Progenitor cell of endocrine pancreas (in vitro differentiated cells): Measurements from ENCODE around the gene ARL11. TPM values are rescaled to one million over a fixed set of nuclear protein-coding genes. Genes with fewer than 3 reads are reported as not detected.

Source experiments
- DNase-seq: peaks from one replicate; pipeline ENCODE4 v3.0.0; 2021; ENCODE audit warnings: low spot score; ENCODE audit not compliant: unreplicated experiment
- H3K27ac Mint-ChIP-seq: 2 replicates; pipeline ENCODE4 v1.8.0; 2021; ENCODE audit warnings: mild to moderate bottlenecking, moderate library complexity, mixed read lengths
- H3K27me3 Mint-ChIP-seq: 2 replicates; pipeline ENCODE4 v1.8.0; 2021; ENCODE audit warnings: mixed read lengths
- H3K36me3 Mint-ChIP-seq: 2 replicates; pipeline ENCODE4 v1.8.0; 2022; ENCODE audit warnings: mixed read lengths; ENCODE audit not compliant: insufficient read depth
- H3K4me1 Mint-ChIP-seq: 2 replicates; pipeline ENCODE4 v1.8.0; 2021; ENCODE audit warnings: low read depth, mixed read lengths
- H3K4me3 Mint-ChIP-seq: 2 replicates; pipeline ENCODE4 v1.8.0; 2021; ENCODE audit warnings: low read depth, mild to moderate bottlenecking, moderate library complexity, mixed read lengths
- H3K9me3 Mint-ChIP-seq: 2 replicates; pipeline ENCODE4 v1.8.0; 2021; ENCODE audit warnings: low read depth, mixed read lengths
- total RNA-seq: library from RNA; stranded (reverse); gene quantifications from 2 replicates; pipeline ENCODE4 v1.2.1, GENCODE V29; 2021
- TF ChIP-seq, protein P1 (sequence below): fragments of 200-600 bp; sonication (generic); IDR thresholded peaks from one replicate; pipeline ENCODE4 v1.5.0; 2021; ENCODE audit warnings: antibody characterized with exemption, mild to moderate bottlenecking; ENCODE audit not compliant: unreplicated experiment

Gene ARL11
- total RNA-seq, 1 donor from 2014 or later, result 0.10 TPM

GRCh38 chr13:49625392-49626079, 2.8 kb upstream of the ARL11 start:
- TF ChIP-seq, protein P1, sequence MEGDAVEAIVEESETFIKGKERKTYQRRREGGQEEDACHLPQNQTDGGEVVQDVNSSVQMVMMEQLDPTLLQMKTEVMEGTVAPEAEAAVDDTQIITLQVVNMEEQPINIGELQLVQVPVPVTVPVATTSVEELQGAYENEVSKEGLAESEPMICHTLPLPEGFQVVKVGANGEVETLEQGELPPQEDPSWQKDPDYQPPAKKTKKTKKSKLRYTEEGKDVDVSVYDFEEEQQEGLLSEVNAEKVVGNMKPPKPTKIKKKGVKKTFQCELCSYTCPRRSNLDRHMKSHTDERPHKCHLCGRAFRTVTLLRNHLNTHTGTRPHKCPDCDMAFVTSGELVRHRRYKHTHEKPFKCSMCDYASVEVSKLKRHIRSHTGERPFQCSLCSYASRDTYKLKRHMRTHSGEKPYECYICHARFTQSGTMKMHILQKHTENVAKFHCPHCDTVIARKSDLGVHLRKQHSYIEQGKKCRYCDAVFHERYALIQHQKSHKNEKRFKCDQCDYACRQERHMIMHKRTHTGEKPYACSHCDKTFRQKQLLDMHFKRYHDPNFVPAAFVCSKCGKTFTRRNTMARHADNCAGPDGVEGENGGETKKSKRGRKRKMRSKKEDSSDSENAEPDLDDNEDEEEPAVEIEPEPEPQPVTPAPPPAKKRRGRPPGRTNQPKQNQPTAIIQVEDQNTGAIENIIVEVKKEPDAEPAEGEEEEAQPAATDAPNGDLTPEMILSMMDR, result no peak
- no peak overlapping the region for H3K4me3 Mint-ChIP-seq
- no peak for DNase-seq
- no peaks in the 10 kb centered on the region for H3K36me3 Mint-ChIP-seq
- no peak overlapping the region for H3K27ac Mint-ChIP-seq
- no peaks in the 10 kb centered on the region for H3K4me1 Mint-ChIP-seq
- H3K27me3 Mint-ChIP-seq, result no peaks in the 10 kb centered on the region
- H3K9me3 Mint-ChIP-seq, result no peaks in the 10 kb centered on the region

- H3K27me3 Mint-ChIP-seq, result peaks cover 6% of the 10 kb centered on the region
- no peaks in the 10 kb centered on the region for H3K9me3 Mint-ChIP-seq
- TF ChIP-seq, protein P1, result no peak
- no peaks in the 10 kb centered on the region for H3K4me1 Mint-ChIP-seq
- no peak for DNase-seq
- no peak overlapping the region for H3K4me3 Mint-ChIP-seq
- no peak overlapping the region for H3K27ac Mint-ChIP-seq
- H3K36me3 Mint-ChIP-seq, result no peaks in the 10 kb centered on the region
Measured at GRCh38 chr13:49629196-49629938, 1.1 kb downstream of the ARL11 start.

DNA sequence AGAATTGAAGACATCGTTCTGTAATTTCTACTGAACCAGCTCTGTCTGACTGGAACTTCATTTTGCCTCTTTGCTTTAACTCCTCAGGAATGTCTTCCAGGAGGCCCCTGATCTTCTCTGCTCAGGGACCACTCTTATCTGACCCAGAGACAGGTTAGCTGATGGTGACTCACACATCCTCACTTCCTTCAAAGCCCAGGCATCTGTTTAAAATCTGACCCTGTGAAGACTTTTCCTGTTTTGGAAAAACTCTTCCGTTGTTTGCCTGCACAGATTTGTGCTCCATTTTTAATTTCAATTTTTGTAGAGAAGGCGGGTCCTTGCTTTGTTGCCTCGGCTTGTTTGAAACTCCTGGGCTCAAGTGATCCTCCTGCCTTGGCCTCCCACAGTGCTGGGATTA, 1.6 kb downstream of the ARL11 start:
- peaks cover 6% of the 10 kb centered on the region for H3K27me3 Mint-ChIP-seq
- H3K27ac Mint-ChIP-seq, result no peak overlapping the region
- no peaks in the 10 kb centered on the region for H3K9me3 Mint-ChIP-seq
- H3K36me3 Mint-ChIP-seq, result no peaks in the 10 kb centered on the region
- no peak for DNase-seq
- no peak overlapping the region for H3K4me3 Mint-ChIP-seq
- TF ChIP-seq, protein P1, result no peak
- H3K4me1 Mint-ChIP-seq, result no peaks in the 10 kb centered on the region

DNA sequence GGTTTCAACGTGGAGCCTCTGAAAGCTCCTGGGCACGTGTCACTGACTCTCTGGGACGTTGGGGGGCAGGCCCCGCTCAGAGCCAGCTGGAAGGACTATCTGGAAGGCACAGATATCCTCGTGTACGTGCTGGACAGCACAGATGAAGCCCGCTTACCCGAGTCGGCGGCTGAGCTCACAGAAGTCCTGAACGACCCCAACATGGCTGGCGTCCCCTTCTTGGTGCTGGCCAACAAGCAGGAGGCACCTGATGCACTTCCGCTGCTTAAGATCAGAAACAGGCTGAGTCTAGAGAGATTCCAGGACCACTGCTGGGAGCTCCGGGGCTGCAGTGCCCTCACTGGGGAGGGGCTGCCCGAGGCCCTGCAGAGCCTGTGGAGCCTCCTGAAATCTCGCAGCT, 2.3 kb downstream of the ARL11 start:
- no peak overlapping the region for H3K4me3 Mint-ChIP-seq
- peaks cover 1% of the 10 kb centered on the region for H3K4me1 Mint-ChIP-seq
- peaks cover 9% of the 10 kb centered on the region for H3K27me3 Mint-ChIP-seq
- no peaks in the 10 kb centered on the region for H3K36me3 Mint-ChIP-seq
- no peak for DNase-seq
- peaks cover 3% of the 10 kb centered on the region for H3K9me3 Mint-ChIP-seq
- H3K27ac Mint-ChIP-seq, result no peak overlapping the region
- TF ChIP-seq, protein P1, result no peak

DNA sequence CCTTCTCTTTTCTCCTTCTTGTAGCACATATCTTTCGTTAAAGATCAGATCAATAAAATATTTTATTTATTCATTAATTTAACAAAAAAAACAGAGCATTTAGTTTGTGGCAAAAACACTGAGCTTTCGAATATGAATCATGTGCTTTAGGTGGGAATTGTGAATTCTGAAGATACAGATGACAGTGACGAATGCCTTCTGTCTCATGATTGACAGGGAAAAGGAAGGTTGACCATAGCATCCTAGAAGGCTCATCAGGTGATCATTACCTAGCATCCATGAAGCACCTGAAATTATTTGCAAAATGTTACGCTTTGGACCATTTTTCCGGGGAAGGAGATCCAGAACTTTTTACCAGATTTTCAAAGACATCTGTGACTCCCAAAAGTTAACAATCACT, 3.8 kb downstream of the ARL11 start:
- H3K9me3 Mint-ChIP-seq, result peaks cover 3% of the 10 kb centered on the region
- H3K27me3 Mint-ChIP-seq, result peaks cover 9% of the 10 kb centered on the region
- H3K27ac Mint-ChIP-seq, result no peak overlapping the region
- H3K4me3 Mint-ChIP-seq, result no peak overlapping the region
- H3K4me1 Mint-ChIP-seq, result peaks cover 1% of the 10 kb centered on the region
- H3K36me3 Mint-ChIP-seq, result no peaks in the 10 kb centered on the region
- no peak for DNase-seq
- TF ChIP-seq, protein P1, result no peak
